Measurements from ENCODE around the gene XYLT1.

XYLT1 gene

DNA sequence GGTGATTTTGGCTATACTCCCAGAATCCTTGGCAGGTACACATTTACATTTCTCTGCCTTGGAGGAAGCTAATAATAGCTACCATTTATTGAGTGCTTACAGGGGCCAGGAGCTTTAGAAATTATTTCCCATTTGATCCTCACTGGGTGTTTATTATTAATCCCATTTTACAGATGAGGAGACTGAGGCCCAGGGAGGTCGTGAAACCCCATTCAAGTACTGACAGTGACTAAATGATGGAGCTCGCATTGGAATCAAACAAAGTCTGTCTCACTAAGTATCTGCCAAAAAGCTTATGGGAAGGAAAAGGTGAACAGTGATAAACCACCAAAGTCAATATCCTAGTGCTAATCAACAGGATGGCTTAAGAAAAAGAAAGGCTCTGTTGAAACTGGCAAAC is 33.3 kb upstream of the XYLT1 start:
- no peak for TF ChIP-seq EZH2phosphoT487 (IDR thresholded peaks at IDR 0.05; ENCODE audit: low read depth)
- TF ChIP-seq, protein P1, sequence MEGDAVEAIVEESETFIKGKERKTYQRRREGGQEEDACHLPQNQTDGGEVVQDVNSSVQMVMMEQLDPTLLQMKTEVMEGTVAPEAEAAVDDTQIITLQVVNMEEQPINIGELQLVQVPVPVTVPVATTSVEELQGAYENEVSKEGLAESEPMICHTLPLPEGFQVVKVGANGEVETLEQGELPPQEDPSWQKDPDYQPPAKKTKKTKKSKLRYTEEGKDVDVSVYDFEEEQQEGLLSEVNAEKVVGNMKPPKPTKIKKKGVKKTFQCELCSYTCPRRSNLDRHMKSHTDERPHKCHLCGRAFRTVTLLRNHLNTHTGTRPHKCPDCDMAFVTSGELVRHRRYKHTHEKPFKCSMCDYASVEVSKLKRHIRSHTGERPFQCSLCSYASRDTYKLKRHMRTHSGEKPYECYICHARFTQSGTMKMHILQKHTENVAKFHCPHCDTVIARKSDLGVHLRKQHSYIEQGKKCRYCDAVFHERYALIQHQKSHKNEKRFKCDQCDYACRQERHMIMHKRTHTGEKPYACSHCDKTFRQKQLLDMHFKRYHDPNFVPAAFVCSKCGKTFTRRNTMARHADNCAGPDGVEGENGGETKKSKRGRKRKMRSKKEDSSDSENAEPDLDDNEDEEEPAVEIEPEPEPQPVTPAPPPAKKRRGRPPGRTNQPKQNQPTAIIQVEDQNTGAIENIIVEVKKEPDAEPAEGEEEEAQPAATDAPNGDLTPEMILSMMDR (IDR thresholded peaks at IDR 0.05; ENCODE audit: low read depth, low read length) = no peak
- H4K20me1 ChIP-seq (ENCODE audit: insufficient read depth, low read length) = no peaks in the 10 kb centered on the region
- H2AFZ ChIP-seq (ENCODE audit: low read depth, low read length) = no peak overlapping the region
- no peaks in the 10 kb centered on the region for H3K36me3 ChIP-seq (replicated peaks; ENCODE audit: low read depth, low read length)
- no peaks in the 10 kb centered on the region for H3K79me2 ChIP-seq (ENCODE audit: low read length)
- no peak overlapping the region for H3K9ac ChIP-seq (ENCODE audit: low read length)
- no peaks in the 10 kb centered on the region for H3K4me1 ChIP-seq (ENCODE audit: low read length)
- no peak overlapping the region for H3K4me2 ChIP-seq (ENCODE audit: low read length)
- H3K27ac ChIP-seq (ENCODE audit: low read length) = no peak overlapping the region
- H3K4me3 ChIP-seq (ENCODE audit: low read length) = no peak overlapping the region
- no peaks in the 10 kb centered on the region for H3K27me3 ChIP-seq (ENCODE audit: low read depth, low read length)
- H3K9me3 ChIP-seq (ENCODE audit: insufficient read depth, low read length) = no peaks in the 10 kb centered on the region

DNA sequence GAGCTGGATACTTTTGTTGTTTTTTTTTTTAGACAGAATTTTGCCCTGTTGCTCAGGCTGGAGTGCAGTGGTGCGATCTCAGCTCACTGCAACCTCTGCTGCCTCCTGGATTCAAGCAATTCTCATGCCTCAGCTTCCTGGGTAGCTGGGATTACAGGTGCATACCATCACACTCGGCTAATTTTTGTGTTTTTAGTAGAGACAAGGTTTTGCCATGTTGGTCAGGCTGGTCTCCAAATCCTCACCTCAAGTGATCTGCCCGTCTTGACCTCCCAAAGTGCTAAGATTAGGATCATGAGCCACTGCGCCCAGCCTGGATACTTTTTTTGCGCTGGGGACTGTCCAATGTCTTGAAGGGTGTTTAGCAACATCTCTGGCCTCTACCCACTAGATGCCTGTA is 32.6 kb upstream of the XYLT1 start:
- H3K79me2 ChIP-seq (ENCODE audit: low read length) = no peaks in the 10 kb centered on the region
- no peak overlapping the region for H2AFZ ChIP-seq (ENCODE audit: low read depth, low read length)
- H3K27ac ChIP-seq (ENCODE audit: low read length) = no peak overlapping the region
- no peak overlapping the region for H3K9ac ChIP-seq (ENCODE audit: low read length)
- H3K4me2 ChIP-seq (ENCODE audit: low read length) = no peak overlapping the region
- H3K4me1 ChIP-seq (ENCODE audit: low read length) = no peaks in the 10 kb centered on the region
- H4K20me1 ChIP-seq (ENCODE audit: insufficient read depth, low read length) = no peaks in the 10 kb centered on the region
- no peaks in the 10 kb centered on the region; the same call in 1 of the 2 replicates for H3K27me3 ChIP-seq (ENCODE audit: low read depth, low read length)
- H3K36me3 ChIP-seq (replicated peaks; ENCODE audit: low read depth, low read length) = no peaks in the 10 kb centered on the region
- TF ChIP-seq, protein P1 (IDR thresholded peaks at IDR 0.05; ENCODE audit: low read depth, low read length) = no peak
- no peak for TF ChIP-seq EZH2phosphoT487 (IDR thresholded peaks at IDR 0.05; ENCODE audit: low read depth)
- no peaks in the 10 kb centered on the region for H3K9me3 ChIP-seq (ENCODE audit: insufficient read depth, low read length)
- no peak overlapping the region for H3K4me3 ChIP-seq (ENCODE audit: low read length)

DNA sequence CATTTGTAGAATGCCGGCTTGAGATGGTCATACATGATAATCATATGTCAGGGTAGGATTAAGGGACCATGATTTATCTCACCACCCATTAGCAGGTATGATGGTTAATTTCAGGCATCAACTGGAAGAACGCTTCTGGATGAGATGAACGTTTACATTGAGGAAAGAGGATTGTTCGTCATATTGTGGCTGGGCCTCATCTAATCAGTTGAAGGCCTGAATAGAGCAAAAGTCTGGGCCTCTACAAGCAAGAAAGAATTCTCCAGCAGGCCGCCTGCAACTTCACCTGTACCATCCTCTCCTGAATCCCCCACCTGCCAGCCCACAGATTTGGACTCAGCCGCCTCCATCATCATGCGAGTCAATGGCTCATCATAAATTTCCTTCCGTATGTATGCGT is 30.6 kb upstream of the XYLT1 start:
- Histone ChIP-seq H3K79me2 (ENCODE audit: low read length) (no peaks in the 10 kb centered on the region), H3K9me3 (ENCODE audit: insufficient read depth, low read length) (no peaks in the 10 kb centered on the region), H3K4me1 (ENCODE audit: low read length) (no peaks in the 10 kb centered on the region), H2AFZ (ENCODE audit: low read depth, low read length) (no peak overlapping the region), H3K27ac (ENCODE audit: low read length) (no peak overlapping the region), H4K20me1 (ENCODE audit: insufficient read depth, low read length) (no peaks in the 10 kb centered on the region), H3K36me3 (replicated peaks; ENCODE audit: low read depth, low read length) (no peaks in the 10 kb centered on the region), H3K4me2 (ENCODE audit: low read length) (no peak overlapping the region), H3K9ac (ENCODE audit: low read length) (no peak overlapping the region), H3K4me3 (ENCODE audit: low read length) (no peak overlapping the region), H3K27me3 (ENCODE audit: low read depth, low read length) (no peaks in the 10 kb centered on the region; the same call in 1 of the 2 replicates)
- TF ChIP-seq, protein P1 (IDR thresholded peaks at IDR 0.05; ENCODE audit: low read depth, low read length) = no peak
- no peak for TF ChIP-seq EZH2phosphoT487 (IDR thresholded peaks at IDR 0.05; ENCODE audit: low read depth)

DNA sequence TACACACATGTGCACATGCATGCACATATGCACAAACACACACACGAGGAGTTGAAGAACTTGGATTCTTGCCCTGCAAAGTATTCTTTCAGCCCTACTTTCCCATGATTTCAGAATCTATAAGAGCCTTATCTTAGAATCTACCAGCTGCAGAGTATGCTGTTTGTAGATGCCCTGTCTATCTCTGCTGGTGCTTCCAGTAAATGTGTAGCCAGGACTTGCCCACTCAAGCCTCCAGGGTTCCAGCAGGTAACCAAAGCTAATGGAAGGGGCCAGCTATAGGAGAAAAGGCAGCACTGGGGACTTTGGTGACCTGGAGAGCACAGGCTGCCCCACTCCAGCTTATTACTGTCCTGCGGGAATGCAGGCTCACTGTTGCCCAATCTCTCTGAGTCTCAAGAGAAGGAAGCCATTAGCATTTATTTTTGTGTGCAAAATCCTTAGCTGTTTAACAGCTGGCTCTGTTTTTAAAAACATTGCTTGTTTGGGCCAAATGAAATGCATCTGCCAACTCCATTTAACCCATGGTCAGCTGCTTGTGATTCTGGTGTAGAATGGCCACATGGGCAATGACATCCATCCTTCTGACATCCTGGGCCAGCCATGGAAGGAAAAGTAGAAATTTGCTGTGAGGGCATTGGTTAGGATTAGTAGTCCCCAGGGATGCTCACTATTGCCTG is 28.6 kb upstream of the XYLT1 start:
- H3K4me3 ChIP-seq (ENCODE audit: low read length) = no peak overlapping the region
- TF ChIP-seq EZH2phosphoT487 (IDR thresholded peaks at IDR 0.05; ENCODE audit: low read depth) = no peak
- TF ChIP-seq, protein P1 (IDR thresholded peaks at IDR 0.05; ENCODE audit: low read depth, low read length) = no peak
- peaks cover 3% of the 10 kb centered on the region; the same call in 1 of the 2 replicates for H3K27me3 ChIP-seq (ENCODE audit: low read depth, low read length)
- H3K36me3 ChIP-seq (replicated peaks; ENCODE audit: low read depth, low read length) = no peaks in the 10 kb centered on the region
- no peak overlapping the region for H3K27ac ChIP-seq (ENCODE audit: low read length)
- no peaks in the 10 kb centered on the region for H4K20me1 ChIP-seq (ENCODE audit: insufficient read depth, low read length)
- no peak overlapping the region for H3K4me2 ChIP-seq (ENCODE audit: low read length)
- no peaks in the 10 kb centered on the region for H3K79me2 ChIP-seq (ENCODE audit: low read length)
- no peak overlapping the region for H3K9ac ChIP-seq (ENCODE audit: low read length)
- H3K4me1 ChIP-seq (ENCODE audit: low read length) = no peaks in the 10 kb centered on the region
- no peaks in the 10 kb centered on the region for H3K9me3 ChIP-seq (ENCODE audit: insufficient read depth, low read length)
- no peak overlapping the region for H2AFZ ChIP-seq (ENCODE audit: low read depth, low read length)

Data from OCI-LY3 (cell line).